NCI-H1417 (cell line): Measurements from ENCODE around the gene LHFPL6.
A peak's percentile ranks its signal among the peaks of the same experiment; 100 is the strongest.

Experiments used
- DNase-seq, 3 experiments: peaks; one replicate each; lab custom pipeline; 2025; lab: John Stamatoyannopoulos, UW

The LHFPL6 gene

DNA sequence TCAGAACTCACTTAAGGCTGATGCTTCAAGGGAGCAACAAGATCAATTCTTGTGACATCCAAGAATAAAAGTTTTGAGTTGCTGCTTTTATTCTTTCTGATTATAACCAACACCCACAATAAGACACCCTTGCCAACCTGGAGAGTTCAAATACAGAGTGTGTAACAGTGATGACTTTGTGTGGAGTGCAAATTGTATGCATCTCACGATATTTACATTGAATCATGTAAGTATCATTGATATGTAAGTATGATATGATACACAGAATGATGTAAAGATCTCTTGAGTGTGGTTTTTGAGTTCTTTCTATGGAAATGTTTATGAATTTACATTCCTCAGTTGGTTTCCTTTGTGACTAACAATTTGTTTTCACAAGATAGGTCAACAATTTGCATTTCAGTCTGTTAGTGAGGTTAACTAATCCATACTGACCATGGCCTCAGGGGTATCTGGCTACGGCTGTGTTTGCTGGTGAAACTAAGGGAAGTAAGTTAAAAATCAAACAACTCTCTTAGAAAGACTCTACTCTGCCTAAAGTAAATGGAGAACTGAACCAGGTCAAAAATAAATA is 12.4 kb downstream of the LHFPL6 start:
- DNase-seq, result no peak

DNA sequence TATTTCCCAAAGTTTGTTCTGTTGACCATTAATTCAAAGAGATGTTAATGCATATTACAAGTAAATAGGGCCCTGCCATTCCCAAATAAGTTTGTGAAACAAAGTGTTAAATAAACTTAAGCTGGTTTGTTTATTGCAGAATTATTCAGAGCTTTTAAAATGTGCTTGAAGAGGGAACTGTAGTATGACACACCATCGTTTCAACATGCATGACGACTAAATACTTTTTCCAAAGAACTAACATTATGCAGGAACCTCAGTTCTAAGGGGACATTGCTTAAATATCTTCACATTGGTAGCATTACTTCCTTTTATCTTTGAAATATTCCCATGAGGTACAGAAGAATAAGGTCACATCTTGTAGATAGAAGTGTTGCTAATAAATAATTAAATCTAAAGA is 14.6 kb downstream of the LHFPL6 start:
- no peak for DNase-seq

DNA sequence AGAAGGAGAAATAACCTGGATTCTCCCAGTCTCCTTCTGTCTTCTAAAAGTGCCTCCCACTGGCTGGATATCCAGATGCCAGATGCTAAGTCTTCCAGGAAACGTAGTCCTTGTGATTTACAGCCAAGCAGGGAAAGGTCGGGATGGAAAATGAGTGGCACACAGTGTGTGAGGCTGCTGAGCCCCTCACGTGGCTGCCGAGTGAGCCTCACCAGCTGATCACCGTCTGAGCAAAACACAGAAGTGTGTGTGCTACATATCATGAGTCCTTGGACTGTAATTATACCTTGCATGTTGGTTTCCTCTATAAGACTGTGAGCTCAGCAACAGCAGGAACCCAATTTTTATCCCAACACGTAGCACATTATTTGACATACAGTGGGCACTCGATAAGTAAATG is 15.1 kb downstream of the LHFPL6 start:
- no peak for DNase-seq

DNA sequence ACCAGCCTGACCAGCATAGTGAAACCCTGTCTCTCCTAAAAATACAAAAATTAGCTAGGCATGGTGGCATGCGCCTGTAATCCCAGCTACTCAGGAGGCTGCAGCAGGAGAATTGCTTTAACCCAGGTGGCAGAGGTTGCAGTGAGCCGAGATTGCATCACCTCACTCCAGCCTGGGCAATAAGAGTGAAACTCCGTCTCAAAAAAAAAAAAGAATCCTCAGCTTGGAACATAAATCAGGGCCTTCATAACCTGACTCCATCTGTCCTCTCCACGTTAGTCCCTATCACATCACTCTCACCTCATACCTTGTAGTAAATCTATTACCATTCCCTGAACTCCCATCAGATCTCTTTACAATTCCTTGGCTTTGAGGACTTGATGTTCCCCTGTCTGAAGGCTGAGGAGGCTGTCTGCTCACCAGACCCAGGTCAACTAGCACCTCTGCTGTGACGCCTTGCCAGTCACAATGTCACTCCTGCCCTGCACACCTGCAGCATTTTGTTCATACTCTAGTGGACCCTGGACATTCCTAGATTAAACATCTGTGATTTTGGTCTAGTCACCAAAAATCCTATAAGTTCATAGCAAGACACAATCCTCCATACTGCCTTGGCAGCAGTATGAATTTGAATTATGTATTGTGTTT is 15.9 kb downstream of the LHFPL6 start:
- DNase-seq, result no peak

DNA sequence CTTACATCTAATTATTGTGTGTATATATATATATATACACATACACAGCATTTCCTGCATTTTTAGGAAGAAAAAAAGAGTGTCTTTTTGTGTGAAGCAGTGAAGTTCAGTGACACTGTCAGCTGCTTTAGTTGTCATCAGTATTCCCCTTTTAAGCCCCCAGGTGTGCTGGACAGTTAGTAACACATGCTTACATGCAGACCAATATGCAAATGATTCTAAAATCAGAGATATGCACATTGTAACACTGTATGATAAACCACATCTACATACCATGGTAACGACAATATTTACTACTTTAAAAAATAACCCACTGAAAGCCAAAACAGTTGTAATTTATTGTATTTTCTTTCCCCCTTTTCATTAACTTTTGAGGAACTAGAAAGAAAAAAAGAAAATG is 16.8 kb downstream of the LHFPL6 start:
- no peak for DNase-seq

DNA sequence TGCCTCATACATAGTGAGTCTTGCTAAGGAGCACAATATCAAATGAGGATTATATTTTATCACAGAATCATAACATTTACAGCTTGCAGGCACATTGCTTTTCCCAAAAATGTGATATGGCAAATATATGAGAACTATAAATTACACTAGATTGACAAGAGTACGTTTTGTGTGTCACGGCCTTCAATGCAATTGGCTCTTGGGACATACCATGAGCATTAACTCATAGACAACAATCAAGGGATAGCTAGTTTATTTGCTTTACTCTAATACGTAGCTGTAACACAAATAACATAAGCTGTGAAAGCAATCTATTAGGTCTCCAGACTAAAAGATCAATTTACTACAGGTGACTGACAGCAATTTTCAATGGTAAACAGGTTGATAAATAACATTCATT is 17.8 kb downstream of the LHFPL6 start:
- no peak for DNase-seq

DNA sequence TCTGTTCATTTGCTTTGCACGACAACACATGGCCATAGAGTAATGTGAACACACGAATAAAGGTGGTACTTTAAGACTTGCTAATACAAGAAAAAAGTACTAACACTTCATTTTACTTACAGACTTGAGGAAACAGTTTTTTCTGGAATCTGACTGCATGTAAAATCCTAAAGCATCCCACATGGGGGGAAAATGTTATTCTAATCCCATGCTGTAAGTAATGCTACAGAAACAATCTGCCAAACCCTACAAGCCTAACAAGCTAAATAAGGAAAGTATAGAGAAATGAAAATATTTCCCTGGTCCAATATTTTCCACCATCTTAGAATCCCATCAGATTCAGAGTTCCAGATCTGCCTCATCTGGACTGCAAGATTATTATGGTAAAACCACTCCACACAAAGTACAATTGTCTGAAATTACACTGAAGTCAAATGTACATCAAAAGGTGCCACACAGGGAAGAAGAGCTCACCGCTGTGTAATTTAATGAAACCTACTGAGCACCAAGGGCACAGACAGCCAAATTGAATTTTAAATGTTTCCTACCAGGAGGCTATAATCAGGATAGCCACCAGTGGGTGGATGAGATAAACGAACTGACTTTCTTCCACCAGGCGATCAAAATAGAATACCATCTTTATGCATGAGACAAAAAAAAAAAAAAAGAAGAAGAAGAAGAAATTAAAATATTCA is 22.0 kb downstream of the LHFPL6 start:
- DNase-seq, result peak in 1 of 3 experiments; percentile 39

DNA sequence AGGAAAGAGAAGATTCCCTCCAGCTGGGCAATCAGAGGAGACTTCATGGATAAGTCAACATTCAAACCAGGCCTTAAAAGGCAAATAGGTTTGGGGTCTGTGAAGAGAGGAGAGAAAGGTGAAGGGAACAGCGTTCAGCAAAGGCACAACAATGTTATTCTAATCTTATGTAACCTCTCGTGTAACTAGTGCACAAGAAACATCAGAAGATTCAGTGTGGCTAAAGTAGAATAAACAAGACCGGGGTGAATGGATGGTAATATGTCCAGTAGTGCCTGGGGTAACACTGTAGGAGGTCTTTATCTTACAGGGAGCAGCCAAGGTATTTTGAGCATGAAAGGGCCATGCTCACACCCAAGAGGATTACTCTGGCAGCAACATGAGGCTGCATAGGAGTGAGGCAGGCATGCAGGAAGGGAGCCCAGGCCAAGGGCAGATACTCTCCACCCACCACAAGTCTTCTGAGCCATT is 24.1 kb downstream of the LHFPL6 start:
- DNase-seq, result peak in 1 of 3 experiments; percentile 21

DNA sequence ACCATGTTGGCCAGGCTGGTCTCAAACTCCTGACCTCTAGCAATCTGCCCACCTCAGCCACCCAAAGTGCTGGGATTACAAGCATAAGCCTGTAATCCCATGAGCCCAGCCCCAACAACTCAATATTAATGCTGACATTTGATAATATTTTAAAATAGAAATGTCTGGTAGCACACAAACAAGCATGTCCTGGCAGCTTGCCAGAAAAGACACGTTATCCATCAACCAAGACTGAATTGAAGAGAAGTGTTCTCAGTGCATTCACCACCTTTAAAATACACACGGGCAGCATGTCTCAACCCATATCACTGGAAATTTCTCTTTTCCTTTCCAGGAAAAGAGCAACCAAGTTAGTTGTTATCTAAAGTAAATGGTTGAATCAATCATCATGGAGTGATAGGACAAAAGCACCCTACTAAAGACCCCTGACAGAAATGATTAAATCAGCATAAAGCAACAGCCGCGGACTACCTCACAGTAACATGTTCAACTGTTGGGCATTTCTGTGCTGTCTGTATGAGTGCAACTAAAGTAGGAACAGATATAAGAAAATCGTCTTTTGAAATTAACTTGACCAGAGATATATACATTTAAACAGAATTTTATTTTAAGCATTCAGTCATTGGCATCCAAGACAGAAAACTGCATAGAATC is 25.0 kb downstream of the LHFPL6 start:
- peak; percentile 6 to 68 (median 54) for DNase-seq

DNA sequence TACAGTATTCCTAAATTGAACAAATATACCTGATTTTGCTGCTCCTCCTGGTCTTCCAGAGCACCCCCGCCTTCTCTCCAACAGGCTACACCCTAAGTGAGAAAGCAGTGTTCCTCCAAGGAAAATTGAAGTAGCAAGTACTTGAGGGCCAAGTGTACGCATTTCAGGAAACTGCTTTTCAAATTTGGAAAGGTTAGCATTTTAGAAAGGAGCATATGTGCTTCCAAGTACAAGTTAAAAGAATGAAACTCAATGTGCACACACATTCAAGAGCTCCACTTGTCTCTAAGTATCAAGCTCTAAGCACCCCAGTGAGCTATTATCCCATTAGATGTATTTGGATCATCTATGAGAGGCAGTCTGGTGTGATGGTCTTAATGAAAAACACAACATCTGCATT is 25.8 kb downstream of the LHFPL6 start:
- DNase-seq, result peak in 2 of 3 experiments; percentile 26 to 29

DNA sequence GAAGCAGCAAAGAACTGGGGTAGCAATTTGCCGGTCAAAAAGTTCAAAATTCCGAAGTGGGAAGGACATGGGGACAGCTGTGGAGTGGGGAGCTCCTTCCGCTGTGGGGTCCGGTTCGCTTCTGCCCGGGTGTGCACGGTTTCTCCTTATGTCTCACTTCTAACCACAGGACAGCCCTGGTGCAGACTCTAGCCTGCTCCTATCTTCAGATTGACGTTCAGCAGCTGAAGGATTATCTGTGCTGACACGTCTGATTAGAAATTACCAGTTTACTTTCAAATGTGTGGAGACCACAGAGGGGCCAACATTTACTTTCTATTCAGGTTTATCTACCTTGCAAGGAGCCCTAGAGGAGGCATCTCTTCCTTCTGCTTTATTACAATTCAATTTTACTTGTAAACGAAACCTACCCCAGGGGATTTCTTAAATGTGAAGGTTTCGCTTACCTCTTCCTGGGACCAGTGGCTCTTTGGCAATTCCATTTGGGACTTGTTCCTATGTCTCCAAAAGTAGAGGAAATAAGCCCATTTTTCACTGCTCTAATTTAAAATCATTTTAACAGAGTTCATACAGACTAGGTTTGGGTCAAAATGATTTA is 27.3 kb downstream of the LHFPL6 start:
- DNase-seq, result no peak

DNA sequence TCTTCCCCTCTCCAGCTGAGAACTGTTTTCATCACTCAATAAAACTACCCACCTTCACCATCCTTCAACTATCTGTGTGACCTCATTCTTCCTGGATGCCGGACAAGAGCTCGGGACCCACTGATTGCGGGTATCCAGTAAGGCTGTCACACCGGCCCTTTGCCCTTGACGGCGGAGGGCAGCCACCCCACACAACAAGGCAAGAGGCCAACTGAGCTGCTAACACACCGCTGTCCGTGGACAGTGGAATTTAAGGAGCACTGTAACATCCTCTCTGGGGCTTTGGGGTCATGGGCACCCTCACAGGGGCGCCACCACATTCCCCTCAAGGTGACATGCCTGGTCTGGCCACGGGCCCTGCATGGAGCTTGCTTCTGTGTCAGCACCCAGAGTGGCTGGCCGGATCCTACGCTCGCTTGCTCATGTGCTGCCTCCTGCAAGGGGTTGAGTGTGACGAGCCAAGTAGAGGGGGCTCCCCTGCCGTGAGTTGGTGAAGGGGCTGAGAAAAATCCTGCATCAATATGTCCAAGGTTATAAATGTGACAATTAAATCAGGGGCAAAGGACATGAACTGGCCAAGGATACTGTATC is 31.4 kb downstream of the LHFPL6 start:
- DNase-seq, result no peak

DNA sequence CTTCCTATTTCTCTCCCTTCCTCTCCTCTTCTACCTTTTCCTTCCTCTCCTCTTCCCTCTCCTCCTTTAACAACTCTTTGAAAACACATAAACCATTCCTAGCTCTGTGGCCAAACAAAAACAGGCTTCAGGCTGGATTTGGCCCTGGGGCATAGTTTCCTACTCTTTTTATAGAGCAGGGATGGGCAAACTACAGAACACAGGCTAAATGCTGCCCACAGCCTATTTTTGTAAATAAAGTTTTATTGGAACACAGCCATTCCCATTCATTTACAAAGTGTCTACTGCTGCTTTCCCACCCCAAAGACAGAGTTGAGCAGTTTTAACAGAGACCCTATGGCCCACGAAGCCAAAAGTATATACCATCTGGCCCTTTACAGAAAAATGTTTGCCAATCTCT is 35.4 kb downstream of the LHFPL6 start:
- no peak for DNase-seq

DNA sequence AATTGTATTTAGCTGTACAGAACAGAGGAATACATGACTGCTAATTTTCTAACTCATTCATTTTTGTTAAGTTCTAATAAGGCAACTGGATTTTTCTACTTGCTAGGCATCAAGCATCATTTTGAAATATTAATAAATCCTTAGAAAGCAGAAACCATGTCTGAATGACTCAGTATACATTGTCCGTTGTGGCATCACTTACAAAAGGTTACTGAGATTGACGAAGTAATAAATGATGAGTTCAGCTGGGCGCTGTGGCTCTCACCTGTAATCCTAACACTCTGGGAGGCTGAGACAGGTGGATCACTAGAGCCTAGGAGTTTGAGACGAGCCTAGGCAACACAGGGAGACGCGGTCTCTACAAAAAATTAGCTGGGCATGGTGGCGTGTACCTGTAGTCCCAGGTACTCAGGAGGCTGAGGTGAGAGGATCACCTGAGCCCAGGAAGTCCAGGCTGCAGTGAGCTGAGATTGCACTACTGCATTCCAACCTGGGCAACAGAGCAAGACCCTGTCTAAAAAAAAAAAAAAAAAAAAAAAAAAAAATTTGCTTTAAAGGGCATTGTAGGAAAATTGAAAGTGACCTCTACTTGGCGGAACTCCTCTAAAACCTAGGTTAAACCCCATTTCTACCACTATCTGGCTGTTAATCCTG is 36.6 kb downstream of the LHFPL6 start:
- DNase-seq, result no peak

DNA sequence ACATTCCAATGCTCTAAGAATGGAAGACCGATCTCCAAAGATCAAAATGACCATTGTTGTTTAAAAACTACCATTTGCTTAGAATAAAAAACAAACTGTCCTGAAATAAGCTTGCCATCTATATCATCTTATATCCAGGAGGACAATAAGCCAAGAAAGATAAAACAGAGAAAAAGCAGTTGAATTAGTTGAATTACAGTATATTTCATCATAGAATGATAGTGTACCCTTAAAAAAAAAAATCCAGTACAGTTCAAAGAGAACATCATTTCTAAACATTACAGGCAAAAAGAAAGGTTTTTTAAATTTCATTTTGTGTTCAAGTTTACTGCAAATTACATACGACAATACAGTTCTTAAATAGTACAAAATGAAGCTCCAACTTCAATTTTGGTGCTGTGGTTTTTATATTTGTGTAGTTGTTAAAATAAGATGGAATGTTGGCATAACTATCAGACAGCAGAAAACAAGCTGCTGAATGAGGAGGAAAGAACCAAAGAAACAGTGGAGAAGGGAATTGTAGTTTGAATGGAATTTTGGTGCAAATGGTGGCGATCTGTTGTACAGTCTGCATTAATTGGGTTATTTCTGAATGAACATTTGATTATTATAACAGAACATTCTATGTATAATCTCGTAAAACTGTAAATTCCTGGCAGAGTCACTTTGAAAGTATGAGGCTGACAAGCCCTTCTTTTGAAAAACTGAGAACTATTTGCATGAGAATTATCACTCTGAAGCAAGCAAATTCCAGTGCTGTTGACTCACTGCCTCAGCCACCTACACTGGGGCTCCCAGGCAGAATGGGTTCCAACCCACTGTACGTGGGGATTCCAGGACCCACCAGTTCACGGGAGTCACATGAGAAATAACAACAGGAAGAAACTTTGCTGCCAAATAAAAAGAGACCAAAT is 37.7 kb downstream of the LHFPL6 start:
- no peak for DNase-seq

DNA sequence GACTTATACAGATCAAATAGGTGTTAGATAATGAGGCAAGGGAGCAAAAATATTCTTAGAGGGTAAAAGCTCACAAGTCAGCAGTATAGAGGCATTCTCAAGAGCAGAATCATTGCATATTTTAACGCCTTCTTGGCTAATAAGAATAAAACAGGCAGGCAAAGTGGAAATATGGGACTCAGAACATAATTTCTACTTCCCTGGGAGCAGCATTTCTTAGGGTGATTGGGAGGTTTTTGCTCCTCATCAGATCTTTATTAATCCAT is 39.6 kb downstream of the LHFPL6 start:
- no peak for DNase-seq

DNA sequence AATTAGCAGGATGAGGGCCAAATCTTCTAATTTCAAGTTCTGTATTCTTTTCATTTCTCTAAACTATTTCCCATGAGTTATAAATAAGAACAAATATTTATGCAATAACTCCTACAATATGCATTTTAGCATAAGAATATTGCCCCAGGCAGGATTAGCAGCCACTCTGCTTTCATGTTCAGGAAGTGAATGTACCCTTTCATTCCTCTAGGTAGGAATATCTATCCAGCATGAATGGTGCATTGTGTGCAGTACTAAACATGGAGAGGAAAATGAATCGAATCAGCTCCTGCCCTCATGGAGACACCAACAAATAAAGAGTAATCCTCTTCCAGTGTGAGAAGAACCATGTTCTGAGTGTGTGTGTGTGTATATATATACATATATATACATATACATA is 41.0 kb downstream of the LHFPL6 start:
- no peak for DNase-seq

DNA sequence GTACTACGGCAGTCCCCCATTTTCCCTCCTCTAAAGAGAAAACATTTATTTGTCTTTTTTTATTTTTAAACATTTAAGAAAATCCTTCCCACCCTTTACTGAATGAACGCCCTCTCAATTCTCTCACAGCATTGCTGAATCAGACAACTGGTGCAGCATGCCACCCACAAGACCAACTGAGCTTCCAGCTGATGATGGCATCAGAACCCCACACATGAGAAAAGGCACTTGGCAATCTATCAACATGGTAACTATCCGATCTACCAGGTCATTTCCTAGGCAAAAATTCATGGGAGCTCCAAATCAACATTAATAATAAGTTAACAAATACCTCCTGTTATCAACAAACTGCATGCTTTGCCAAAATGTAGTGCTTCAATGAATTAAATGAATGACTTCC is 43.1 kb downstream of the LHFPL6 start:
- DNase-seq, result no peak

DNA sequence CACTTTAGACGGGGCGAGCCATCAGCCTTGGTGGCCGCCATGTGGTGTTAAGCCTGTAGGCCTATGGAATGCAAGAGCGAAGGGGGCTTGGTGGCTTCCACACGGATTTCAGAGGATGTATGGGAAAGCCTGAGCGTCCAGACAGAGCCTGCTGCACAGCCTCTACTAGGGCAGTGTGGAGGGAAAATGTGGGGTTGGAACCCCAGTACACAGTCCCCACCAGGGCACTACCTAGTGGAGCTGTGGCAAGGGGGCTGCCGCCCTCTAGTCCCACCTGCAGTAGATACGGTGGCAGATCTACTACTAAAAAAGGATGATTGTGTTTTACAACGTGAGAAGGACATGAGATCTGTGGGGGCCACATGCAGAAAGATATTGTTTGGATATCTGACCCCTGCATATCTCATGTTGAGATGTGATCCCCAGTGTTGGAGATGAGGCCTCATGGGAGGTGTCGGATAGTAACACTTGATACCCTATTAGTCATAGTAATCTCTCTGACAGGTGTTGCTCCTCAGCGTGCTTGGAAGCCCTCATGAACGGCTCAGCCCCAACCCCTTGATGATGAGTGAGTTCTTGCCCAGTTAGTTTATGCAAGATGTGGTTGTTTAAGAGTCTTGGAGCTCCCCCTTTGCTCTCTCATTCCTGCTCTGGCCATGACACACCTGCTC is 45.6 kb downstream of the LHFPL6 start:
- no peak for DNase-seq

DNA sequence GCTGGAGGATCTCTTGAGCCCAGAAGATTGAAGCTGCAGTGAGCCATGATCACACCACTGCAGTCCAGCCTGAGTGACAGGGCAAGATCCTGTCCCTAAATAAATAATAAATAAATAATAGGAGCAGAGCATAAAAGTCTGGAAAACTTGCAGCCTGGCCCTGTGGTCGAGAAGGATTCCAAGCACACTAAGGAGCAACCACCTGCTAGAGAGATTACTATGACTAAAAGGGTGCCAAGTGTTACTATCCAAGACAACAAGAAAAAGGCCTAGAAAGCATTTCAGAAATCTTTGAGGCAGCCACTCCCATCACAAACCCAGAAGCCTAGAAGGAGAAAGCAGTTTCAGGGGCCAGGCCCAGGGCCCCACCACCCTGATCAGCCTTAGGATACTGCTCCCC is 46.1 kb downstream of the LHFPL6 start:
- no peak for DNase-seq
